Fibroblast of villous mesenchyme (primary cell): ENCODE results near the gene TSPAN11. TPM values are rescaled to one million over a fixed set of nuclear protein-coding genes. Genes with fewer than 3 reads are reported as not detected.
A peak's percentile ranks its signal among the peaks of the same experiment; 100 is the strongest.

Source experiments
- DNase-seq: peaks from one replicate; pipeline ENCODE4 v3.0.0-alpha.2; 2010; ENCODE audit warnings: low read depth
- H3K4me3 ChIP-seq: 2 replicates; pipeline ENCODE4 v1.5.1; 2011; ENCODE audit warnings: low read depth, mild to moderate bottlenecking, low read length
- CTCF ChIP-seq: IDR thresholded peaks from 2 replicates; pipeline ENCODE4 v1.5.1; 2012; ENCODE audit warnings: low read depth, mild to moderate bottlenecking, low read length; ENCODE audit not compliant: insufficient read depth
- total RNA-seq: library from RNA; depleted of rRNA; stranded (reverse); fragments of >200 nt; gene quantifications from 2 replicates; pipeline ENCODE4 v1.2.3, GENCODE V29; 2012

The TSPAN11 gene
- total RNA-seq, 1 donor: 0.43 TPM

GRCh38 chr12:31033681-31034080, 107.1 kb downstream of the TSPAN11 start:
- no peak for TF ChIP-seq CTCF
- DNase-seq: no peak

GRCh38 chr12:31034372-31034771, 107.8 kb downstream of the TSPAN11 start:
- no peak for TF ChIP-seq CTCF
- no peak overlapping the region for H3K4me3 ChIP-seq
- no peak for DNase-seq

More at GRCh38 chr12:31033681-31034080, 107.1 kb downstream of the TSPAN11 start:
- no peak overlapping the region for H3K4me3 ChIP-seq

- H3K4me3 ChIP-seq: no peak overlapping the region
- no peak for TF ChIP-seq CTCF
- no peak for DNase-seq
Measured at GRCh38 chr12:31035226-31035625, 108.7 kb downstream of the TSPAN11 start.

- TF ChIP-seq CTCF: no peak
Measured at GRCh38 chr12:31035967-31036665, 109.6 kb downstream of the TSPAN11 start.

GRCh38 chr12:31037028-31037427, 110.5 kb downstream of the TSPAN11 start:
- DNase-seq: no peak
- no peak for TF ChIP-seq CTCF
- H3K4me3 ChIP-seq: no peak overlapping the region

More at GRCh38 chr12:31035967-31036665, 109.6 kb downstream of the TSPAN11 start:
- DNase-seq: peak; percentile 30
- no peak overlapping the region for H3K4me3 ChIP-seq

- DNase-seq: no peak
- H3K4me3 ChIP-seq: no peak overlapping the region
- TF ChIP-seq CTCF: no peak
Measured at GRCh38 chr12:31037931-31038330, 111.4 kb downstream of the TSPAN11 start.
